Stimulated activated naive CD8-positive, alpha-beta T cell treated with anti-CD3 and anti-CD28 coated beads, Interleukin-15, amount 100 ng/mL, for 72 hours (primary cell): ENCODE measurements around the gene GRAP2.
A peak's percentile ranks its signal among the peaks of the same experiment; 100 is the strongest.

Experiments
- ATAC-seq: fragments of 150-1000 bp; cut with Tn5 transposase; 2 replicates; pipeline ENCODE4 v1.10.0; 2021; ENCODE audit warnings: mild to moderate bottlenecking, moderate library complexity
- DNase-seq, 2 donors: peaks; one replicate each; pipeline ENCODE4 v3.0.0; 2021 to 2022
- H3K27ac Mint-ChIP-seq, 2 donors: one replicate each; pipeline ENCODE4 v1.8.0; 2022; ENCODE audit warnings: mild to moderate bottlenecking in 2 of 2, mixed read lengths in 2 of 2, moderate library complexity in 2 of 2
- H3K27me3 Mint-ChIP-seq: one replicate; pipeline ENCODE4 v1.8.0; 2022; ENCODE audit warnings: mixed read lengths
- H3K4me1 Mint-ChIP-seq: one replicate; pipeline ENCODE4 v1.8.0; 2022; ENCODE audit warnings: mild to moderate bottlenecking, mixed read lengths
- H3K4me3 Mint-ChIP-seq, 2 donors: one replicate each; pipeline ENCODE4 v1.8.0; 2022; ENCODE audit warnings: mild to moderate bottlenecking in 2 of 2, mixed read lengths in 2 of 2, moderate library complexity in 1 of 2
- H3K9me3 Mint-ChIP-seq, 2 donors: one replicate each; pipeline ENCODE4 v1.8.0; 2022; ENCODE audit warnings: mixed read lengths in 2 of 2

GRAP2 gene

DNA sequence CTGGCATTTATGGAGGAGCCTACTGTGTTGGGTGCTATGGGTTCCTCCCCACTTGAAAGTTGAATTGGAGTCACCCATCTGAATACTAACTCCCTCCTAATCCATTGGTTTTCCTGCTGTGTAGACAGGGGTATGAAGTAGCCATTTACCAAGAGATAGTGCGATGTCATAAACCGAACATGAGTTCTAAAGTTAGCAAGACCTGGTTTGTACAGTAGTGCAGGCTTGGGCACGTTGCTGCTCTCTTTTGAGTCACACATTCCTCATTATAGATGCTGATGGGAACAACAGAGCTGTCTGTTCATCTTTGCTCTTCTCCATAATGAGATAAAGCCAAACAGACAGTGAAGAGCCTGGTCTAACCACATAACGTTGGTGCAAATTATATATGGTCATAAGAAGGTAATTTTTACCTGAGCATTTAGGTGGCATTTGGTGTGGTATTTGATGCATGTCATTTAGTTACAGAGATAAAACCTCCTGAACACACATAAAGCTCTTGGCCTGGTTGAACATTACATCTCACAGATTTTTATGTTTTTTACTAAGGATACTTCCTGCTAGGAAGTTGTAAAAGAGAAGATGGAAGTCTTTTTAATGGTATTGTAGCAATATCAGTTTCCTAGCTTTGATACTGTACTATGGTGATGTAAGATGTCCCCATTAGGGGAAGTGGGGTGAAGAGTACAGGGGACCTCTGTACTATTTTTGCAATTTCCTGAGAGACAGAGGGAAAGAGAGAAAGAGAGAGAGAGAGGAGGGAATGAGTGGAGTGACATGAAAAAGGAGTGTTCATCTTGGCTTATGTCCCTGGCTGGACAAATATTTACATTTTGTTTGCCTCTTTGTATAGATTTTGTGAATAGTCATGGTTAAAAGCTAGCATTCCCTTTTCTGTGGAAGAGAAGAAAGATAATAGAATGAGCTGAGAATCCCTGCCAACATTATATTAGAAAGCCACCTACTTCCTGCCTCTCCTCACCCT lies 27.9 kb downstream of the GRAP2 start:
- Mint-ChIP-seq H3K4me3 (no peak overlapping the region), H3K27ac (peak overlapping the region in 1 of 2 donors; percentile 77), H3K27me3 (no peaks in the 10 kb centered on the region), H3K9me3 (no peaks in the 10 kb centered on the region), H3K4me1 (peaks cover 49% of the 10 kb centered on the region)
- DNase-seq (no peak), ATAC-seq (no peak)

DNA sequence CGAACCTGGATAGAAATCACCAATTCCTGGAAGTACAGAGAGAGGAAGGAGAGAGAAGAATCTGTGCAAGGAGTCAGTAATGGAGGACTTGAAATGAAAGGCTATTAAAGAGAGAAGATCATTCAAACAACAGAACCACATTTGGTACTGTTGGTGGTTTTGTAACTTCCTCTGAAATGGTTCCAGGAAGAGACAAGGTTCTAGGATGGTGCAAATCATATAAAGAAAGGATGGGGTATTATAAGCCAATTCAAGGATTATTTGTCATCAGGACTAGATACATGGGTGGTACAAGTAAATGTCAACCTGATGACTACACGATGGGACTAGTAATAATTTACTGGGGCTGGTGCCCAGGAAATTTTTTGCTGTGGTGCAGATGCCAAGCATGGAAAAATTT lies 30.4 kb downstream of the GRAP2 start:
- Mint-ChIP-seq H3K27me3 (no peaks in the 10 kb centered on the region), H3K9me3 (no peaks in the 10 kb centered on the region), H3K4me1 (peaks cover 49% of the 10 kb centered on the region), H3K27ac (no peak overlapping the region), H3K4me3 (no peak overlapping the region)
- no peak for DNase-seq
- ATAC-seq, result peak; percentile 44

DNA sequence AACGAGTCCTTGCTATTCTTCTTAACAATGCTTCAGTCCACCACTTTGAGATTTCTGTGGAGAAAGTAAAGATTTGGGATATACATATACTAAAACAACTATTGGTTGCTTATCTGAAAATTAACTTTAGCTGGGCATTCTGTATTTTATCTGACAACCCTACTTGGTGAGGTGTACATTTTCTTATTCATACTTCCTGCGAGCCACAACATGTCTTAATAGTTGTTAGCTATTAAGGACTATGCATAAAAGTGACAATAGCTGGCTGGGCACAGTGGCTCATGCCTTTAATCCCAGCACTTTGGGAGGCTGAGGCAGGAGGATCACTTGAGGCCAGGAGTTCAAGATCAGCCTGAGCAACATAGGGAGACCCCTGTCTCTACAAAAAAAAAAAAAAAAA lies 31.3 kb downstream of the GRAP2 start:
- Mint-ChIP-seq H3K27ac (peak overlapping the region in 1 of 2 donors; percentile 39), H3K27me3 (no peaks in the 10 kb centered on the region), H3K4me3 (no peak overlapping the region), H3K9me3 (no peaks in the 10 kb centered on the region), H3K4me1 (peaks cover 55% of the 10 kb centered on the region)
- no peak for ATAC-seq
- DNase-seq, result no peak

DNA sequence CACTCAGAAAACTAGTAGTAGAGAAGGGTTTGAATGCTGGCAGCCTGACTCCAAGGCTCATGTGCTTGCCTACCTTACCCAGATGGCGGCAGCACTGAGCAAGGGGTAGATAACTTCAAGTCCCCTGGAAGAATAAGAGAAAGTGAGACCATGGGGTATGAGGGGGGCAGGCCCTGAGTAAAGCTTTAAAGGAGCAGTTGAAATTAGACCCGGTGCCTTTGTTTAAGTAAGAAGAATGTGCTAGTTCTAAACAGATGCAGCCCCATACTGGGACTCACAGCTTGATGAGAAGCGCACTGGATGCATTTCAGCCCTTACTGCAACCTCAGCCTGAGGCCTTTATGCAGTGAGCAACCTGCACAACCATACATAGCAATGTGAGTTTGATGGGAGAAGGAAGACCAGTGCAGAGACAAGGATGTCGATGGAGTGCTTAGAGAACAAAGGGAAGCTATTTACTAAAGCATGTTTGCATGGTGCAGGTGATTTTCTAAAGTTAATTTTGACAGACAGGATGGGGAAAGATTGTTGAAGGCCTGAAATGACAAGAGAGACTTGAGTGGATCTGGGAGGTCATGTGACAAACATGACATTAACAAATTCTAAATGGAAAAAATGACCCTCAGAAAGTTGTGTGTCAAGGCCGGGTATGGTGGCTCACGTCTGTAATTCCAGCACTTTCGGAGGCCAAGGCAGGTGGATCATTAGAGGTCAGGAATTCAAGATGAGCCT lies 32.2 kb downstream of the GRAP2 start:
- Mint-ChIP-seq H3K27ac (peak overlapping the region; percentile 95 to 98), H3K4me1 (peaks cover 58% of the 10 kb centered on the region), H3K4me3 (peak overlapping the region; percentile 84 to 92), H3K9me3 (no peaks in the 10 kb centered on the region), H3K27me3 (no peaks in the 10 kb centered on the region)
- DNase-seq, result peak; percentile 75 to 78
- ATAC-seq, result peak; percentile 67

DNA sequence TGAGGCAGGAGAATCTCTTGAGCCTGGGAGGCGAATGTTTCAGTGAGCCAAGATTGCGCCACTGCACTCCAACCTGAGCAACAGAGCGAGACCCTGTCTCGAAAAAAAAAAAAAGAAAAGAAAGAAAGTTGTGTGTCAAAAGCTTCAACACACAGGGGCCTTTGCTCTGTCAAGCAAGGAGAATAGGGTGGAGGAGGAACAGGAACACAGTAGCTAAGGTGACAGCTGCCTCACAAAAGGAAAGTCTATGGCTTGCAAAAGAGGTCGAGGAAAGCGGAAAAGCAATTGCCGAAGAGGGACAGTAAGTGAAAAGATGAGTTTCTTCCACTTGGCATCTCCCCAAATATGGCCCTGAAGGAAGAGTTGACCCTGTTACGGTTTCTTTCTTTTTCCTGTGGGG lies 32.9 kb downstream of the GRAP2 start:
- Mint-ChIP-seq H3K27ac (peak overlapping the region; percentile 95 to 98), H3K27me3 (no peaks in the 10 kb centered on the region), H3K4me3 (peak overlapping the region; percentile 84 to 92), H3K4me1 (peaks cover 62% of the 10 kb centered on the region), H3K9me3 (no peaks in the 10 kb centered on the region)
- ATAC-seq, result peak; percentile 5
- no peak for DNase-seq

DNA sequence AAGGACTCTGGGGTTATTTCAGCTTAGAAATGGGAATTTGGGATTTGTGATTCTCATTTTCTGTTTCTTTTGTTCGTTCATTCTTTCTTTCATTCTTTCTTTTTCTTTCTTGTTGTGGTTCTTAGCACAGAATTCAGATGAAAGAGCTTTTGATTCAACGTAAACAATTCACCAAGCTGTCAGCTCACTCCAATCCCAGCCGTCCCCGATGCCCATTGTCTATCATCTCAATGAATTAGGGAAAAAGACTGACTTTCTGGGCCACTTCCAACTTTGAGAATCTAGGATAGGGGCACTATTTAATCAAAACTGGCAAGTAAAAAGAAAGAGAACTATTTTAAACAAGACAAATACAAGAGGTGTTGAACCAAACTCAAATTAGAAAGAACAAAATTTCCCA lies 34.2 kb downstream of the GRAP2 start:
- ATAC-seq (no peak), DNase-seq (no peak)
- H3K27me3 Mint-ChIP-seq, result no peaks in the 10 kb centered on the region
- no peaks in the 10 kb centered on the region for H3K9me3 Mint-ChIP-seq
- peak overlapping the region; percentile 84 to 92 for H3K4me3 Mint-ChIP-seq
- H3K27ac Mint-ChIP-seq, result peak overlapping the region; percentile 95
- H3K4me1 Mint-ChIP-seq, result peaks cover 74% of the 10 kb centered on the region

DNA sequence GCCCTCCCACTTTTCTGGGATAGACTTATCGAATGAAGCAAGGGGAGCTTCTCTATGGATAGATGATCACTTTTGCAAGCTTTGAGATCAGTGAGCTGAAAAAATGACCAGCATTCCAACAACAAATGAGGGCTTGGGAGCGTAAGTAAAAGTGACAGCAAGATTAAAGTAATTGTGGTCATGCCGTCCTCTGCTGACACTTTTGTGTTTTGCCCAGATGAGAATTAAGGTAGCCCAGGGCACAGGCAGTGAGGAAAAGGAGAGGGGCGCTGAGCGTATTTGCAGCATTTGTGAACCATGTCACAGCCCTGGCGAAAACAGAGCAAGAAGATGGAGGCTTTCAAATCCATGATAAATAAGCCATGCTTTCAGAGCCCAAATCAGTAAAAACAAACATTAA lies 34.7 kb downstream of the GRAP2 start:
- Mint-ChIP-seq H3K4me1 (peaks cover 79% of the 10 kb centered on the region), H3K27ac (peak overlapping the region; percentile 95), H3K27me3 (no peaks in the 10 kb centered on the region), H3K4me3 (peak overlapping the region; percentile 84 to 92), H3K9me3 (no peaks in the 10 kb centered on the region)
- DNase-seq (no peak), ATAC-seq (no peak)

DNA sequence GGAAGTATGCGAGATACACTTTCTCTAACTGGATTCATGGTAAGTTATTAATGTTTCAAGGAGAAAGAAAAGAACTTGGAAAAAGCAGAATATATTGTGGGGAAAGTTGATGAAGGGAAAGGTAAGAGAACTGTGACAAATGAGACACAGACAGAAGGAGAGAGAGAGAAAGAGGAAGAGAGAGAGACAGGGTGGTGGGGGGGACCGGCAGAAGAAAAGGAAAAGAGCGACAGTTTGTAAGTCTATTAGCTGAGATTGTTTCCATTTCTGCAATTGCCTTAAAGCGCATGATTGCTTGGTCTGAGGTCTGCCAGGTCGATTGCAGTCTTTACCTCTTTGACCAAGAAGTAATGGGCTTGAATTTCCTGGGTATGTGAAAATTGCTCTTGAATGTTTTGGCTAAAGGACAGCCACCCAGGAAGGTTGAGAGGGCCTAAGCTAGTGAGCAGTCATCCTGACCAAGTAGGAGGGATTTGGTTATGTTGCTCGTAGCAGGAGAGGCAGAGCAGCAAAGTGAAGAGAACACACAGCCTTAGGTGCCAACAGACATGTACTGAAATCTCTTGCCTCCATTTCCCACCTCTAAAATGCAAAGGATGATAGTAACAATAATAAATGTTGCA lies 35.8 kb downstream of the GRAP2 start:
- DNase-seq (no peak), ATAC-seq (no peak)
- no peaks in the 10 kb centered on the region for H3K27me3 Mint-ChIP-seq
- no peaks in the 10 kb centered on the region for H3K9me3 Mint-ChIP-seq
- H3K4me1 Mint-ChIP-seq, result peaks cover 89% of the 10 kb centered on the region
- peak overlapping the region; percentile 61 to 95 for H3K27ac Mint-ChIP-seq
- H3K4me3 Mint-ChIP-seq, result peak overlapping the region; percentile 84 to 92

DNA sequence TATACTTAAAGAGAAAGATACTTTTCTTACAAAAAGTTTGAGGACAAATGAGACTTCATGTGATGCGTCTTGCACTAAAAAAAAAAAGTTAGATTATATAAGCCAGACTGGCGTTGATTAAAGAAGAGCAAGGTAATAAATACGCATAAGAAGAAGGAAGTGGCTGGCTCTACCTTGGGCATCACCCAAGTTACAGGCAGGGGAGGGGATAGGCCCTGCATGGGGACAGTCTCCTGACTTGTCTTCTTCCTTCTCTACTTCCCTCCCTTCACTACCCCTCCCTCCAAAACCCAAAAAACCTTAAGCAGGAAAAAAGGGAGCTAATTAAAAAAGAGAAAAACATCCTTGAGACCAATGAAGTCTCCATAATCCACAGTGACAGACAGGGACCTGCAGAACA lies 37.0 kb downstream of the GRAP2 start:
- Mint-ChIP-seq H3K27me3 (no peaks in the 10 kb centered on the region), H3K27ac (peak overlapping the region; percentile 92), H3K4me1 (peaks cover 98% of the 10 kb centered on the region), H3K4me3 (peak overlapping the region; percentile 84 to 92), H3K9me3 (no peaks in the 10 kb centered on the region)
- ATAC-seq, result no peak
- DNase-seq, result no peak

DNA sequence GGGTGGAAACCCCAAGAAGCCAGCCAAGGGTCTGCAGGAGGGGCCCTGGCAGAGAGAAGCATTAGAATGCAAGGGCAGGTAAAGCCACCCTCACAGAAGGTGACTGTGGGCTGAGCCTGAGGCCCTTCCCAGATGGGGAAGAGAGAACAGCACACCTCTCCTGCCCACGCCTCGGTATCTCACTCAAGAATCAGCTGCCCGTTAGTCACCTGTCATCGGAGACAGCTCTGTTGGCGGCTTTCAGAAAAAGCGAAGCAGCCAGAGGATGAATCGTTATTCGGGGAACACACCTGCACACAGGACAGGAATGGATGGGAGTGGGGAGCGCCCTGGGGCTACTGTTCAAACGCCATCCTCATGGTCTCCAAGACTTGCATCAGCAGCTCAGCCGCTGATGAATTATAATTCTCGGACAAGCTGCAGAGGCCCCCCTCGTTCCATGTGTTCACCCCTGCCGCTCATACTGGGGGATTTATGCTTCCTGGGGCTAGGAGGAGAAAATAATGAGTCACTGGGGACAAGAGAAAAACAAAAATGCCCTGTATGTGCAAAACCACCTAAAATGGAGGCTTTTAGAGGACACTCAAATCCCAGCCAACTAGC lies 37.7 kb downstream of the GRAP2 start:
- Mint-ChIP-seq H3K9me3 (no peaks in the 10 kb centered on the region), H3K4me3 (peak overlapping the region; percentile 84 to 92), H3K4me1 (peaks cover 98% of the 10 kb centered on the region), H3K27me3 (no peaks in the 10 kb centered on the region), H3K27ac (peak overlapping the region; percentile 92)
- DNase-seq, result peak in 1 of 2 donors; percentile 61
- peak; percentile 50 for ATAC-seq

DNA sequence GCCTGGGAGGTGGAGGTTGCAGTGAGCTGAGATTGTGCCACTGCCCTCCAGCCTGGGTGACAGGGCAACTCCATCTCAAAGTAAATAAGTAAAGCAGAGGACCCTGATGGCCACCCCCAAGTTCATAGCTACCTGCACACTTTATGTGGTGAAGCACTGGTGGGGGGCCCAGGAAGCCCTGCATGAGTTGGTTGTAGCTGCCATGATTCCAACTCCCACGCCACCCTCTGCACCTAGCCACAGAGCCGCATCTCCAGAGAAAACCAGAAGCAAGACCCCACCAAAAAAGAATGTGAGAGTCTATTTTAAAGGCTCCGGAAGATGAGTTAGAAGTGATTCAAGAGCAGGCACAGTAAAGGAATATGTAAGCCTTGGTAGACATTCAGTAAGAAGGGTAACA lies 38.9 kb downstream of the GRAP2 start:
- Mint-ChIP-seq H3K4me1 (peaks cover 98% of the 10 kb centered on the region), H3K27me3 (no peaks in the 10 kb centered on the region), H3K9me3 (no peaks in the 10 kb centered on the region), H3K27ac (peak overlapping the region; percentile 75 to 83), H3K4me3 (peak overlapping the region; percentile 80 to 84)
- DNase-seq, result no peak
- ATAC-seq, result no peak

DNA sequence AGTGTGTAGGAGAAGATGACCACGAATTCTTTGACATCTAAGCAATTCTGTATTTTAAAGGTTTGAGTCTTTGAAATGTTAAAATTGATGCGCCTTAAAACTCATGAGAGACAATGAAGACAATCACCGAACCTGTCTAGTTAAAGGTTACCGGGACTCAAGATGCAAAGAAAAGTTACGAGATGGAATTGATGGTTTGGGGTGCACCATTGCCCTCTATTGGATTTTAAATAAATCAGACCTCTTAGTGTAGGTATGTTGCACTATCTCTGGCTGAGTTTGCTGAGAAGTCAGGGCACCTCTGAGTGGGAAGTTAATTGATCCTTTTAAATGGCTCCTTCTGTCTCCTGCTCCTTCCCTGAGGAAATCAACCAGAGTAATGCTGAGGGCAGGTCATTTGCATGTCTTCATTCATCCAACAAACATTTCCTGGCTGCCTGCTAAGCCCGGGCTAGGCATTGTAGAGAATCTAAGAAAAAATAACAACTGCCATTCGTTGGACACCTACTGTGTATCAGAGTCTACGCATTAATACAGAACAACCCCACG lies 39.9 kb downstream of the GRAP2 start:
- Mint-ChIP-seq H3K27ac (peak overlapping the region in 1 of 2 donors; percentile 90), H3K27me3 (no peaks in the 10 kb centered on the region), H3K4me1 (peaks cover 98% of the 10 kb centered on the region), H3K9me3 (no peaks in the 10 kb centered on the region), H3K4me3 (peak overlapping the region; percentile 80 to 84)
- DNase-seq (no peak), ATAC-seq (peak; percentile 52)

DNA sequence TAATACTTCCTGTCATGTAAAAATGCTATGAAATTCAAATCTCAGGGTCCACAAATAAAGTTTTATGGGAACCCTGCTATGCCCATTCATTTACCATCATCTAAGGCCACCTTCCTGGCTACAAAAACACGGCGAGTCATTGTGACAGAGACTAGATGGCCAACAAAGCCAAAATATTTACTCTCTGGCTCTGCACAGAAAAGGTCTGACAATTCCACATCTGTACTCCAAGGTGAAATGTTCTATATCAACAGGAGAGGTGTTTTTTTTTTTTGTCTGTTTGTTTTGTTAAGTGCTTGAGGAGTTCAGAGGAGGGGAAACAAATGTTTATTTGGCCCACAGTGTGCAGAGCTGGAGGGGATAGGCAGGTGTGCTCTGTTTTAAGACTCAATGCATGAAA lies 40.7 kb downstream of the GRAP2 start:
- H3K4me1 Mint-ChIP-seq, result peaks cover 98% of the 10 kb centered on the region
- peak overlapping the region; percentile 60 to 99 for H3K27ac Mint-ChIP-seq
- no peak for DNase-seq
- no peaks in the 10 kb centered on the region for H3K9me3 Mint-ChIP-seq
- H3K27me3 Mint-ChIP-seq, result no peaks in the 10 kb centered on the region
- ATAC-seq, result no peak
- H3K4me3 Mint-ChIP-seq, result peak overlapping the region; percentile 8 to 78

DNA sequence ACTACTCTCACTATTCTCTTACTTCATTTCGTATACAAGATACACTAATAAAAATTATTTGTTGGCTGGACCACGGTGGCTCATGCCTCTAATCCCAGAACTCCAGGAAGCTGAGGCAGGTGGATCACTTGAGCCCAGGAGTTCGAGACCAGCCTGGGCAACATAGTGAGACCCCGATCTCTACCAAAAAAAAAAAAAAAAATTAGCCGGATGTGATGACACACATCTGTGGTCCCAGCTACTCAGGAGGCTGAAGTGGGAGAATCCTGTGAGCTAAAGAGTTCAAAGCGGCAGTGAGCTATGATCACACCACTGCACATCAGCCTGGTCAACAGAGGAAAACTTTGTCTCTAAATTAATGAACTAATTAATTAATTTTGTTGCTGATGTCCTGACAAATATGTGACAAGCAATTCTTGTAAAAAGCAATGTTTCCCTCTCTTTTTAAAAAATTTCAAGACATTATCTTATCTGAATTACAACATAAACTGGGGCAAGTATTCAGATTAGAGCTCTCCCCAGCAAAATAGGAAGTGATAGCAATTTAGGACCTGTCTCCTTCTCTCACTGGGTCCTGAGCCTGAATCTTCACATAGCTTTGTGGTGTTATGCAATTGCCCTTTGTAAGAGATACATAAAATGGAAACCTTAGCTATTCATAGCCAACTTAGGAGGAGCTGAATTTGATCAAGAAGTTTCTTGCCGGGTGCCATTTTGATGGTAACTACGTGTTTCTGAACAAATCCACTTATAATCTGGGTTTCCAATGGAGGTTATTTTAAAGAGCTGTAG lies 41.8 kb downstream of the GRAP2 start:
- Mint-ChIP-seq H3K27ac (peak overlapping the region; percentile 95 to 99), H3K4me3 (peak overlapping the region; percentile 78 to 80), H3K27me3 (no peaks in the 10 kb centered on the region), H3K9me3 (no peaks in the 10 kb centered on the region), H3K4me1 (peaks cover 98% of the 10 kb centered on the region)
- peak; percentile 48 for ATAC-seq
- peak in 1 of 2 donors; percentile 39 for DNase-seq
